NCI-H1694 treated with DMSO at 0.1 percent for 48 hours (cell line): Measurements from ENCODE around the gene PPP1R13B.
"Not testable (repeated sequence)": the region's sequence is repeated elsewhere in the genome, so short reads cannot be mapped to it uniquely, and the experiment has no call there.

Experiments used
- DNase-seq: peaks from one replicate; lab custom pipeline; 2025; lab: John Stamatoyannopoulos, UW

The PPP1R13B gene

DNA sequence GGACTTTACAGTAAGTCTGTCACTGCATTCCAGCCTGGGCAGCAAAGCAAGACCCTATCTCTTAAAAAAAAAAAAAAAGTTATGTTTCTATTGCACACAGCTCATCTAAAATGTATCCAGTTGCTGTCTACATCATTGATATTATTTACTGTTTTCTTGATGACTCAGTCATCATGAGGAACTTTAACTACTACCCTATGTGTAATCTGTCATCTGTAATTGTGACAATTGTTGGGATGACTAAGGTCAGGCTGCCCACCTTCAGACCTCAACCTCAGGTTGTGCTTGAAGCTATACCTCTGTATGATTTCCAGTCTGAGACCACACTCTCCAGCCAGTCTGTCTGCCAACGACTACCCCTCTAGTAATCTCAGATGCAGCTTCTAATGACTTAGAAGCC lies 15.3 kb downstream of the PPP1R13B start:
- DNase-seq, result no peak

- DNase-seq, result no peak
Measured at GRCh38 chr14:103830511-103831270, 16.7 kb downstream of the PPP1R13B start.

DNA sequence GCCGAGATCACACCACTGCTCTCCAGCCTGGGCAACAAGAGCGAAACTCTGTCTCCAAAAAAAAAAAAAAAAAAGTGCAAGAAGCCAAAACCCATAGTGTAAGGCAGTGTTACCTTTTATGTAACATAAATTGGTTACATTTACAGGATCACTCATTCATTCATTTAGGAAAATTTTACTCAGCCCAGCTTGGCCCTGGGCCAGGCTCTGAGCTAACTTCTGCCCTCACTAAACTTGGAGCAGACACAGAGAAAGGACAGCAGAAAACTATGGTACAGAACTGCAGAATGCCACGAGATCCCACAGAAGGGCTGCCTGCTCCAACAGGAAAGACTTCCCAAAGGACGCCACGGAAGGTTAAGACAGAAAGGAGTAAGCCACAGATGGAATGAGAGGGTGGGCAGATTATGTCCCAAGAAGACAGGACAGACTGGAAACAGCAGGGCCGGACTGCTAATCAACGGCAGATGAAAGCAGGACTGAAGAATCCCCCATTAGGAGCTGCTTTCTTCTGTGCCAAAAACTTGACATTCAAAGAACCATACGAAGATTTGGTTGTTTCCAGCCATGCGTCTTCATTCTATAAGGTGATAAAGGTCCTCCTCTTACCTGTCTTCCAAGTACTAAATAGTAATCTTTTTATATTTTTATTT lies 18.9 kb downstream of the PPP1R13B start:
- no peak for DNase-seq

- DNase-seq, result no peak
Measured at GRCh38 chr14:103825101-103825500, 22.3 kb downstream of the PPP1R13B start.

GRCh38 chr14:103820908-103821307 lies 26.5 kb downstream of the PPP1R13B start:
- DNase-seq, result no peak

GRCh38 chr14:103820382-103820781 lies 27.0 kb downstream of the PPP1R13B start:
- no peak for DNase-seq

GRCh38 chr14:103819503-103820307 lies 27.7 kb downstream of the PPP1R13B start:
- DNase-seq, result no peak

- no peak for DNase-seq
Measured at GRCh38 chr14:103818870-103819269, 28.5 kb downstream of the PPP1R13B start.

DNA sequence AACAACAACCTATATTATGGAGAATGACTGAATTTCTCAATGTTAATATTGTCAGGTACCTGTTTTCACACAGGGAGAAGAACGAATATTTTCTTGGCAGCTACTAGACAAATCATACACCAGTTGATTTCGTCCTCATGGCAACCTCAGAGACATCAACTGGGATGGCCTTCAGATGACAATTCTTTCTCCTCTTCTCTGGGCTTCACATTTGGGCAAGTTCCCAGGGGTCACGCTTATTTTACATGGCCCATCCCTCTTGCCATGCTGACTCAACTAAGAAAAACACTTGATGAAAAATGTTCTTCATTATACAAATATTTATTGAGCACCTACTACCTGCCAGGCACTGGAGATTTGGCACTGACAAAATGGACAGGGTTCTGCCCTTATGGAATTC lies 29.0 kb downstream of the PPP1R13B start:
- DNase-seq, result no peak

DNA sequence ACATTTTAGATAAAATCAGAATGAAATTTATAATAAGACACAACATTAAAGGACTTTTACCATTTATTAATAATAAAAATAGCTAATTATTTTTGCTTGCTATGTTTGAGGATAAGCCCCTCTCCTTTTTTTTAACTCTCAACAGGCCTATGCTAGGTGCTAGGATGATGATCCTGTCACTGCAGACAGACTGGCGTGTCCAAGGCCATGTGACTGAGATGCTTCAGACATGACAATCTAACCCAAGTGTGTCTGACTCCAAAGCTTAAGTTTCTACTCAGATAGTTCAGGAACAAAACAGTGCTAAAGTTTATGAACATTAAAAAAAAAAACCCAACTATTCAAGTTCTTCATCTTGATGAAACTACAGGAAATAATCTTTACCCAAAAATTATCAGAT lies 29.8 kb downstream of the PPP1R13B start:
- DNase-seq, result no peak

DNA sequence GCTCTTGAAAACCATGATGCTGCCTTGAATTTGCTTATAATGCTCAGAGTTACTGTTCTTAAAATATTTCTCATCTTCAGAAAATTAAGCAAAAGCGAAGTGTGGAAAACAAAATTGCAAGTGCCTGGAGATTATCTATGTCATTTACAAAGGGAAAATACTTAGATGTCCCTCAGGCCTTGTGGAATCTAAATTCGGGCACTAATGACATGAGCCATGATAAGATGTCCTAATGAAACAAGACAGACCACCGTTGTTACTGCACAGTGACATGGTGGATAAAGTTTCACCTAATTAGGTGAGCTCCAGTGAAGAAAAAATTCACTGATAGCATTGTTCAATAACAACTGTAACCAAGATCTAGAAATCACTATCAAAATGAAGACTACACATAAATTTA lies 30.4 kb downstream of the PPP1R13B start:
- DNase-seq, result no peak

DNA sequence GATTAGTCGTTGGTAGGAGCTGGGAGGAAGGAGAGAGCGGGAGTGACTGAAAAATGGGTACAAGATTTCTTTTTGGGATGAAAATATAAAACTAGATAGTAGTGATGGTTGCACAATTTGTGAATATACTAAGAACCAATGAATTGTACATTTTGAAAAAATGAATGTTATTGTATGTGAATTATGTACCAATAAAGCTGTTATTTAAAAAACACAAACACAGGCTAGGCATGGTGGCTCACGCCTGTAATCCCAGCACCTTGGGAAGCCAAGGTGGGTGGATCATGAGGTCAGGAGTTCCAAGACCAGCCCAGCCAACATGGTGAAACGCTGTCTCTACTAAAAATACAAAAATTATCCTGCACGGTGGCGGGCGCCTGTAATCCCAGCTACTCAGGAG lies 32.1 kb downstream of the PPP1R13B start:
- no peak for DNase-seq

DNA sequence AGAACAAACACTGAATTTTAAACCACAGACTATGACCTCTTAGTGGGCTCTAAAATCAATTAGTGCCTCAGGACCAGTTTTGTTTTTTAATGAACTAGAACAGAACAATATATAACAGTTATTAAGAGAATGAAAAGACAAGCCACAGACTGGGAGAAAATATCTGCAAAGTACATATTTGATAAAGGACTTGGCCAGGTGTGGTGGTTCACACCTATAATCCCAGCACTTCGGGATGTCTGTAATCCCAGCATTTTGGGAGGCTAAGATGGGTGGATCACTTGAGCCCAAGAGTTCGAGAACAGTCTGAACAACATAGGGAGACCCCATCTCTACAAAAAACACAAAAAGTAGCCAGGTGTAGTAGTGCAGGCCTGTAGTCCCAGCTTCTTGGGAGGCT lies 36.2 kb downstream of the PPP1R13B start:
- no peak for DNase-seq

DNA sequence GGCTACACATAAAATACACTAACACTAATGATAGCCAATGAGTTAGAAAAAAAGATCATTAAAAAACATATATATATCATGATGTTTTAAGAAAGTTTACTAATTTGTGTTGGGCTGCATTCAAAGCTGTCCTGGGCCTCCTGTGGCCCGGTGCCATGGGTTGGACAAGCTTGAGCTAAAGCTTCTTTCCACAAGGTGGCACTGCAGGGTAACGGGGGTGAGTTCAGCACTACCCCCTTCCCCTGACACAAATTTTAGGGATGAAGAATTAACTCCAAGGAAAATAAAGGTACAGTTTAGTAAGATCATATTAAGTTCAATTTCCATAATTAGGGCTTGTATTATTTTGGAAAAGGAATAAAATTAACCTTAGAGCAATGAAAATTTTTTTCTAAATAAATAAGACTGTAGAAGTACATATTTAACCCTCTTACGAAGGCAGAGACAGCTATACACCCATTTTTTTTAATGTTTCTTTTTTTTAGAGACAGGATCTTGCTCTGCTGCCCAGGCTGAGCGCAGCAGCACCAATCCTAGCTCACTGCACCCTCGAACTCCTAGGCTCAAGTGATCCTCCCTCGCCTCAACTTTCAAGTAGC lies 38.9 kb downstream of the PPP1R13B start:
- peak; percentile 89 for DNase-seq

- no peak for DNase-seq
Measured at GRCh38 chr14:103806805-103807204, 40.6 kb downstream of the PPP1R13B start.

DNA sequence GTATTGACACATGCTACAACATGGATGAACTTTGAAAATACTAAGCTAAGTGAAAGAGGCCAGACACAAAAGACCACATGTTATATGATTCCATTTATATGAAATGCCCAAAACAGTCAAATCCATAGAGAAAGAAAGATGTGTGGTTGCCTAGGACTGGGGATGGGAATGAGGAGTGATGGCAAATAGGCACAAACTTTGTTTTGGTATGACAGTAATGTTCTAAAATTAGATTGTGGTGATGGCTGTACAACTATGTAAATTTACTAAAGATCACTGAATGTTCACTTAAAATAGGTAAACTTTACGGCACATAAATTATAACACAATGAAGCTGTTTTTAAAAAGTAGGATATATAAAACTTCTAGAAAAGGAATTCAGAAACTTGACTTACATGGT lies 41.7 kb downstream of the PPP1R13B start:
- DNase-seq, result no peak

GRCh38 chr14:103803661-103804060 lies 43.7 kb downstream of the PPP1R13B start:
- no peak for DNase-seq

DNA sequence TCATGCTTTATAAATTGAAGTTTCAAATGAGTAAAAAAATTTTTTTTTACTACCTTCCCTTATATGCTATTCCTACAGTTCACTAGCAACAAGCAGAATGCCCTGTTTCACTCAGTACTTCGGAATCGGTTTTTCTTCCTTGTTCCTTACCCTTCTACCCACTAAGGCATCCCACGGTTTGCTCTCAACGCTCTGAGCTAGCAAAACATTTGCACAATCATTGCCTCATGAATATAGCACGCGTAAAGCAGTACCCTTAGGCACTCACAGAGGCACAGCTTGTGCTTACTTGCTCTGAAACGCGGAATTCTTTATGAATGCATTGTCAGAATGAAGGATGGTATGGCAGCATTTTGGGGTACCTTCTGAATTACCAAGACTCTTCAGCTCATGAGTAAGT lies 45.0 kb downstream of the PPP1R13B start:
- no peak for DNase-seq

- no peak for DNase-seq
Measured at GRCh38 chr14:103801459-103801858, 45.9 kb downstream of the PPP1R13B start.

DNA sequence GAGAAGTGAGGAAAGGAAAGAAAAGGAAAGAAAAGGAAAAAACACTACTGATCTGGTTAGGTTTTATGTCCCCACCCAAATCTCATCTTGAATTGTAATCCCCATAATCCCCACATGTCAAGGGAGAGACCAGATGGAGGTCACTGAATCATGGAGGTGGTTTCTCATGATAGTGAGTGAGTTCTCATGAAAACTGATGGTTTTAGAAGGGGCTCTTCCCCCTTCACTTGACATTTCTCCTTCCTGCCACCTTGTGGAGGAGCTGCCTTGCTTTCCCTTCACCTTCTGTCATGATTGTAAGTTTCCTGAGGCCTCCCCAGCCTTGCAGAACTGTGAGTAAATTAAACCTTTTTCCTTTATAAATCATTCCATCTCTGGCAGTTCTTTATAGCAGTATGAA lies 54.2 kb downstream of the PPP1R13B start:
- DNase-seq, result not testable (repeated sequence)

GRCh38 chr14:103788086-103788485 lies 59.3 kb downstream of the PPP1R13B start:
- DNase-seq, result no peak

GRCh38 chr14:103782376-103782775 lies 65.0 kb downstream of the PPP1R13B start:
- DNase-seq, result no peak

GRCh38 chr14:103776319-103776718 lies 71.1 kb downstream of the PPP1R13B start:
- DNase-seq, result not testable (repeated sequence)
